H1 (cell line): ENCODE measurements around the gene UPK3B. TPM values are rescaled to one million over a fixed set of nuclear protein-coding genes. Genes with fewer than 3 reads are reported as not detected.
"Not testable (repeated sequence)": the region's sequence is repeated elsewhere in the genome, so short reads cannot be mapped to it uniquely, and the experiment has no call there.

Experiments
- CTCF ChIA-PET: fragments of 300-600 bp; sonication (Branson Sonifier 250); formaldehyde crosslinking; loops from one replicate; lab custom pipeline; 2021; ENCODE audit not compliant: partially characterized antibody; lab: Charles Lee
- POLR2A ChIA-PET: fragments of 300-600 bp; sonication (Branson Sonifier 250); formaldehyde crosslinking; loops from one replicate; lab custom pipeline; 2021; ENCODE audit warnings: inconsistent platforms; ENCODE audit not compliant: partially characterized antibody; lab: Charles Lee
- DNase-seq, 2 experiments: peaks; one replicate each; pipeline versions ENCODE4 v3.0.0 to v3.0.0-alpha.2; 2010 to 2022; ENCODE audit warnings: low spot score in 2 of 2, low read depth in 1 of 2, mixed read lengths in 1 of 2
- FAIRE-seq: peaks from 2 replicates; lab custom pipeline; 2011; peaks lifted over from hg19 to GRCh38; lab: Jason Lieb, UNC
- H2AFZ ChIP-seq: 2 replicates; pipeline ENCODE4 v1.8.1; 2012; ENCODE audit warnings: low read length, inconsistent platforms
- H2AK5ac ChIP-seq: 2 replicates; pipeline ENCODE4 v1.6.1; 2013; ENCODE audit warnings: low read depth, low read length
- H2BK120ac ChIP-seq: replicated peaks from 2 replicates; pipeline ENCODE3; 2013; ENCODE audit warnings: low read depth, low read length, inconsistent platforms
- H2BK12ac ChIP-seq: 2 replicates; pipeline ENCODE4 v1.6.1; 2013; ENCODE audit warnings: low read depth, low read length
- H2BK15ac ChIP-seq: 2 replicates; pipeline ENCODE4 v1.6.1; 2013; ENCODE audit warnings: low read length
- H2BK20ac ChIP-seq: 2 replicates; pipeline ENCODE4 v1.6.1; 2013; ENCODE audit warnings: low read length
- H2BK5ac ChIP-seq: 2 replicates; pipeline ENCODE4 v1.6.1; 2013; ENCODE audit warnings: low read depth, low read length
- H3K14ac ChIP-seq: 2 replicates; pipeline ENCODE4 v1.6.1; 2013; ENCODE audit warnings: inconsistent platforms; ENCODE audit not compliant: insufficient read length
- H3K18ac ChIP-seq: 2 replicates; pipeline ENCODE4 v1.6.1; 2013; ENCODE audit warnings: low read length; ENCODE audit errors: extremely low read depth
- H3K23ac ChIP-seq: 2 replicates; pipeline ENCODE4 v1.6.1; 2013; ENCODE audit warnings: inconsistent platforms; ENCODE audit not compliant: insufficient read length
- H3K23me2 ChIP-seq: 2 replicates; pipeline ENCODE4 v1.6.1; 2013; ENCODE audit warnings: low read depth, low read length
- H3K27ac ChIP-seq: 2 replicates; pipeline ENCODE4 v1.6.1; 2011; ENCODE audit warnings: low read depth, low read length, inconsistent platforms
- H3K27me3 ChIP-seq, 4 experiments: replicated peaks in 1 of 4; 1 replicate in 1 of 4; 2 replicates in 3 of 4; pipeline versions ENCODE4 v1.6.1 to v1.8.1; 2011 to 2013; ENCODE audit warnings: low read length in 3 of 4, mild to moderate bottlenecking in 3 of 4, inconsistent platforms in 2 of 4, mixed read lengths in 2 of 4, moderate library complexity in 1 of 4; ENCODE audit not compliant: control insufficient read depth in 3 of 4, insufficient read depth in 3 of 4; ENCODE audit errors: extremely low read depth in 1 of 4
- H3K36me3 ChIP-seq, 4 experiments: 2 replicates each; pipeline versions ENCODE4 v1.6.1 to v1.8.1; 2011 to 2013; ENCODE audit warnings: mild to moderate bottlenecking in 4 of 4, low read length in 3 of 4, moderate library complexity in 2 of 4, control low read depth in 1 of 4, inconsistent platforms in 1 of 4; ENCODE audit not compliant: insufficient read depth in 4 of 4, control insufficient read depth in 2 of 4
- H3K4ac ChIP-seq: replicated peaks from 2 replicates; pipeline ENCODE3; 2013; ENCODE audit warnings: low read length, low read depth, mixed read lengths, inconsistent platforms; ENCODE audit not compliant: insufficient read length
- H3K4me1 ChIP-seq, 4 experiments: replicated peaks in 1 of 4; 1 replicate in 1 of 4; 2 replicates in 3 of 4; pipeline versions ENCODE4 v1.6.1 to v1.8.1; 2011 to 2013; ENCODE audit warnings: low read length in 3 of 4, inconsistent platforms in 2 of 4, mixed read lengths in 1 of 4; ENCODE audit not compliant: insufficient read depth in 4 of 4, control insufficient read depth in 3 of 4
- H3K4me2 ChIP-seq, 2 experiments: 2 replicates each; pipeline versions ENCODE4 v1.6.1 to v1.8.1; 2011 to 2013; ENCODE audit warnings: low read depth in 2 of 2, low read length in 2 of 2, control low read depth in 1 of 2, inconsistent platforms in 1 of 2, mild to moderate bottlenecking in 1 of 2; ENCODE audit not compliant: insufficient read depth in 1 of 2
- H3K4me3 ChIP-seq, 4 experiments: fragments of 200-600, 300-600 bp in 1 of 4; sonication (generic), shearing (Covaris generic), sonication (Bioruptor Twin) in 1 of 4; 2 replicates each; pipeline versions ENCODE4 v1.5.1 to v1.8.1; 2011 to 2016; ENCODE audit warnings: low read length in 4 of 4, low read depth in 3 of 4, control low read depth in 2 of 4, inconsistent platforms in 2 of 4, mild to moderate bottlenecking in 2 of 4, mixed read lengths in 1 of 4, moderate library complexity in 1 of 4; ENCODE audit not compliant: insufficient read depth in 2 of 4; ENCODE audit errors: extremely low read depth in 1 of 4
- H3K56ac ChIP-seq: replicated peaks from 2 replicates; pipeline ENCODE3; 2013; ENCODE audit warnings: low read depth, mild to moderate bottlenecking, mixed read lengths, low read length, inconsistent platforms; ENCODE audit not compliant: insufficient read length
- H3K79me1 ChIP-seq: 2 replicates; pipeline ENCODE4 v1.6.1; 2013; ENCODE audit warnings: low read depth, low read length, control low read depth
- H3K79me2 ChIP-seq, 2 experiments: 2 replicates each; pipeline versions ENCODE4 v1.6.1 to v1.8.1; 2012 to 2013; ENCODE audit warnings: low read length in 2 of 2, mild to moderate bottlenecking in 2 of 2, inconsistent platforms in 1 of 2; ENCODE audit not compliant: insufficient read depth in 2 of 2, control insufficient read depth in 1 of 2
- H3K9ac ChIP-seq, 4 experiments: replicated peaks in 1 of 4; 1 replicate in 1 of 4; 2 replicates in 3 of 4; pipeline versions ENCODE4 v1.6.1 to v1.8.1; 2011 to 2013; ENCODE audit warnings: low read depth in 3 of 4, low read length in 3 of 4, control low read depth in 2 of 4, mild to moderate bottlenecking in 2 of 4, moderate library complexity in 2 of 4, inconsistent platforms in 1 of 4; ENCODE audit errors: extremely low read depth in 1 of 4
- H3K9me3 ChIP-seq, 2 experiments: 2 replicates each; pipeline versions ENCODE4 v1.6.1 to v1.8.1; 2012 to 2013; ENCODE audit warnings: mild to moderate bottlenecking in 2 of 2, moderate library complexity in 2 of 2, control low read depth in 1 of 2, inconsistent platforms in 1 of 2, low read depth in 1 of 2, low read length in 1 of 2, mixed read lengths in 1 of 2; ENCODE audit not compliant: insufficient read depth in 2 of 2
- H4K20me1 ChIP-seq, 2 experiments: replicated peaks in 1 of 2; 2 replicates each; pipeline versions ENCODE3 to v1.8.1; 2011 to 2013; ENCODE audit warnings: inconsistent platforms in 2 of 2, low read length in 2 of 2, mild to moderate bottlenecking in 1 of 2; ENCODE audit not compliant: insufficient read depth in 2 of 2, control insufficient read depth in 1 of 2
- H4K5ac ChIP-seq: 2 replicates; pipeline ENCODE4 v1.6.1; 2013; ENCODE audit warnings: low read length, low read depth, mixed read lengths, inconsistent platforms; ENCODE audit not compliant: insufficient read length
- H4K8ac ChIP-seq: 2 replicates; pipeline ENCODE4 v1.8.0; 2013; ENCODE audit warnings: mild to moderate bottlenecking, moderate library complexity, low read length, inconsistent platforms; ENCODE audit not compliant: insufficient read depth; ENCODE audit errors: extremely low read depth
- H4K91ac ChIP-seq: replicated peaks from 2 replicates; pipeline ENCODE3; 2013; ENCODE audit warnings: low read length, mixed read lengths, inconsistent platforms; ENCODE audit not compliant: insufficient read length
- E2F6 ChIP-seq: IDR thresholded peaks from 2 replicates; pipeline ENCODE4 v1.6.1; 2012; ENCODE audit warnings: inconsistent platforms
- TAF1 ChIP-seq: IDR thresholded peaks from 2 replicates; pipeline ENCODE4 v1.6.1; 2011; ENCODE audit warnings: mild to moderate bottlenecking, low read depth, low read length
- WGBS, 2 experiments: shearing (Covaris generic) in 1 of 2; methylation state at CpG; one replicate each; pipeline versions ENCODE4 v1.1.6 to v1.1.7; 2013 to 2015; ENCODE audit warnings: low lambda C conversion rate in 2 of 2, mixed read lengths in 2 of 2, inconsistent platforms in 1 of 2, low coverage in 1 of 2, missing lambda C conversion rate in 1 of 2; ENCODE audit not compliant: insufficient replicate concordance in 2 of 2, insufficient coverage in 1 of 2, insufficient read length in 1 of 2; ENCODE audit errors: extremely low coverage in 1 of 2, missing lambda C conversion rate in 1 of 2; 5-methylcytosine and 5-hydroxymethylcytosine counted together
- polyA plus RNA-seq, 7 experiments: library from polyadenylated mRNA; depleted of rRNA in 3 of 7; stranded (reverse) in 5 of 7; unstranded in 2 of 7; fragments of >200 nt in 5 of 7; fragments of 200-250 nt in 2 of 7; gene quantifications; 1 replicate in 5 of 7; 2 replicates in 1 of 7; 4 replicates in 1 of 7; pipeline versions ENCODE4 v1.2.1 to v1.2.3, GENCODE V29; 2011 to 2013; ENCODE audit warnings: missing spikeins in 2 of 7, mixed read lengths in 2 of 7
- total RNA-seq: library from RNA; stranded (reverse); fragmentation: NEBNext Ultra II Directional; extraction: Animal tissue kit (Norgen Biotek cat#: 25700); gene quantifications from 2 replicates; pipeline ENCODE4 v1.2.1, GENCODE V29; 2021

Gene UPK3B
- total and polyA plus RNA-seq, 2 of the 8 experiments (the other 6 are each of a cell fraction or from before 2014, with no cell fraction given), result 5.9 to 20.6 TPM

- TF ChIP-seq E2F6 (peak; percentile 12; the same call in 1 of the 2 replicates), TAF1 (0 out of 2 replicates have a peak, but pooled peaks have one; percentile 29)
Observed at GRCh38 chr7:76549025-76549854, 38.9 kb downstream of the UPK3B start (continued).

- H2BK5ac ChIP-seq, H3K14ac ChIP-seq, H2BK12ac ChIP-seq, H2AFZ ChIP-seq, FAIRE-seq, H4K20me1 ChIP-seq, H2AK5ac ChIP-seq, H2BK120ac ChIP-seq, H3K18ac ChIP-seq, H3K36me3 ChIP-seq, H3K23ac ChIP-seq, DNase-seq, H4K8ac ChIP-seq, H2BK20ac ChIP-seq, POLR2A ChIA-PET, H3K27me3 ChIP-seq, H2BK15ac ChIP-seq, H3K79me1 ChIP-seq, H3K9me3 ChIP-seq, H3K4me1 ChIP-seq, CTCF ChIA-PET, H4K5ac ChIP-seq, H3K23me2 ChIP-seq, H3K56ac ChIP-seq, H4K91ac ChIP-seq, H3K4ac ChIP-seq: not testable (repeated sequence)
- Histone ChIP-seq H3K4me3 (peak overlapping the region; percentile 64 to 79 (median 74)), H3K4me2 (peak overlapping the region; percentile 66 to 69), H3K27ac (peak overlapping the region; percentile 45; the same call in 1 of the 2 replicates), H3K9ac (peak overlapping the region; percentile 29 to 91 (median 52); a peak in 4 of 7 replicates), H3K79me2 (peaks cover 0 to 11% of the 10 kb centered on the region in 2 experiments; a peak in 2 of 4 replicates)
- 3% methylated on average over 15 of the region's 19 CpGs; no CpG with 5 or more reads in 1 of the 2 experiments for WGBS, 2 experiments
Observed at GRCh38 chr7:76549855-76550248, 39.5 kb downstream of the UPK3B start.
